H9 (cell line): ENCODE measurements around the gene RASA2. TPM values are rescaled to one million over a fixed set of nuclear protein-coding genes. Genes with fewer than 3 reads are reported as not detected.

Experiments
- DNase-seq: peaks from one replicate; pipeline ENCODE4 v3.0.0-alpha.2; 2017
- H2AFZ ChIP-seq: one replicate; pipeline ENCODE4 v1.6.1; 2013; ENCODE audit warnings: mild to moderate bottlenecking, low read length, control low read depth, moderate library complexity
- H2AK5ac ChIP-seq: 2 replicates; pipeline ENCODE4 v1.6.1; 2013; ENCODE audit warnings: low read length, control low read depth, mixed read lengths; ENCODE audit not compliant: insufficient read length
- H2BK120ac ChIP-seq: one replicate; pipeline ENCODE4 v1.6.1; 2013; ENCODE audit warnings: low read depth, mild to moderate bottlenecking, low read length, control low read depth, inconsistent platforms; ENCODE audit not compliant: poor library complexity, severe bottlenecking
- H2BK12ac ChIP-seq: 2 replicates; pipeline ENCODE4 v1.6.1; 2013; ENCODE audit warnings: low read length, control low read depth, mixed read lengths, low read depth; ENCODE audit not compliant: insufficient read length
- H2BK15ac ChIP-seq: 2 replicates; pipeline ENCODE4 v1.6.1; 2013; ENCODE audit warnings: low read depth, low read length, control low read depth
- H2BK20ac ChIP-seq: one replicate; pipeline ENCODE4 v1.6.1; 2013; ENCODE audit warnings: low read depth, mild to moderate bottlenecking, low read length, control low read depth, inconsistent platforms; ENCODE audit not compliant: poor library complexity, severe bottlenecking
- H2BK5ac ChIP-seq: 2 replicates; pipeline ENCODE4 v1.6.1; 2013; ENCODE audit warnings: low read length, control low read depth, mixed read lengths; ENCODE audit not compliant: insufficient read length
- H3K14ac ChIP-seq: 2 replicates; pipeline ENCODE4 v1.6.1; 2013; ENCODE audit warnings: low read length, control low read depth; ENCODE audit not compliant: insufficient read depth
- H3K18ac ChIP-seq: 2 replicates; pipeline ENCODE4 v1.6.1; 2013; ENCODE audit warnings: low read depth, mild to moderate bottlenecking, mixed read lengths, low read length, control low read depth; ENCODE audit not compliant: insufficient read length
- H3K23ac ChIP-seq: 2 replicates; pipeline ENCODE4 v1.6.1; 2013; ENCODE audit warnings: low read length, control low read depth, mixed read lengths, low read depth; ENCODE audit not compliant: insufficient read length
- H3K23me2 ChIP-seq: 2 replicates; pipeline ENCODE4 v1.6.1; 2013; ENCODE audit warnings: low read depth, mild to moderate bottlenecking, mixed read lengths, low read length, control low read depth; ENCODE audit not compliant: insufficient read length, poor library complexity, severe bottlenecking
- H3K27ac ChIP-seq: 2 replicates; pipeline ENCODE4 v1.5.1; 2013; ENCODE audit warnings: low read length, control low read depth, mixed read lengths, low read depth; ENCODE audit not compliant: insufficient read length
- H3K27me3 ChIP-seq: 2 replicates; pipeline ENCODE4 v1.6.1; 2013; ENCODE audit warnings: low read length, control low read depth, inconsistent platforms; ENCODE audit not compliant: insufficient read depth
- H3K4ac ChIP-seq: 2 replicates; pipeline ENCODE4 v1.6.1; 2013; ENCODE audit warnings: low read depth, mild to moderate bottlenecking, control low read depth, inconsistent platforms, low read length, moderate library complexity
- H3K4me1 ChIP-seq: 2 replicates; pipeline ENCODE4 v1.6.1; 2013; ENCODE audit warnings: low read length, control low read depth, inconsistent platforms; ENCODE audit not compliant: insufficient read depth
- H3K4me2 ChIP-seq: 2 replicates; pipeline ENCODE4 v1.6.1; 2013; ENCODE audit warnings: low read length, control low read depth, mixed read lengths; ENCODE audit not compliant: insufficient read length, insufficient read depth
- H3K56ac ChIP-seq: 2 replicates; pipeline ENCODE4 v1.6.1; 2013; ENCODE audit warnings: low read depth, mild to moderate bottlenecking, mixed read lengths, low read length, control low read depth; ENCODE audit not compliant: insufficient read length
- H3K79me1 ChIP-seq: 2 replicates; pipeline ENCODE4 v1.6.1; 2013; ENCODE audit warnings: low read depth, mild to moderate bottlenecking, moderate library complexity, low read length, control low read depth, inconsistent platforms; ENCODE audit not compliant: insufficient read depth, poor library complexity, severe bottlenecking
- H3K79me2 ChIP-seq: 2 replicates; pipeline ENCODE4 v1.6.1; 2013; ENCODE audit warnings: low read length, control low read depth, inconsistent platforms; ENCODE audit not compliant: insufficient read depth
- H3K9ac ChIP-seq: 2 replicates; pipeline ENCODE4 v1.6.1; 2013; ENCODE audit warnings: low read length, control low read depth, mixed read lengths; ENCODE audit not compliant: insufficient read length; ENCODE audit errors: extremely low read depth
- H3K9me3 ChIP-seq: one replicate; pipeline ENCODE4 v1.6.1; 2013; ENCODE audit warnings: low read depth, low read length, inconsistent platforms; ENCODE audit not compliant: control insufficient read depth
- H3T11ph ChIP-seq: one replicate; pipeline ENCODE4 v1.6.1; 2013; ENCODE audit warnings: mild to moderate bottlenecking, low read length, control low read depth, inconsistent platforms
- H4K20me1 ChIP-seq: one replicate; pipeline ENCODE4 v1.6.1; 2013; ENCODE audit not compliant: control insufficient read depth, insufficient read length, insufficient read depth
- H4K5ac ChIP-seq: 2 replicates; pipeline ENCODE4 v1.6.1; 2013; ENCODE audit warnings: low read depth, mild to moderate bottlenecking, mixed read lengths, low read length, control low read depth; ENCODE audit not compliant: insufficient read length
- H4K8ac ChIP-seq: replicated peaks from 2 replicates; pipeline ENCODE4 v1.6.1; 2013; ENCODE audit warnings: low read length, control low read depth, mixed read lengths, low read depth; ENCODE audit not compliant: insufficient read length
- H4K91ac ChIP-seq: 2 replicates; pipeline ENCODE4 v1.6.1; 2013; ENCODE audit warnings: low read depth, mild to moderate bottlenecking, moderate library complexity, mixed read lengths, low read length, control low read depth; ENCODE audit not compliant: insufficient read length
- H3K27ac Mint-ChIP-seq, 3 experiments: 2 replicates in 2 of 3; 3 replicates in 1 of 3; pipeline ENCODE4 v1.8.0; 2020 to 2021; ENCODE audit warnings: mixed read lengths in 3 of 3, mild to moderate bottlenecking in 1 of 3, moderate library complexity in 1 of 3
- H3K27me3 Mint-ChIP-seq: 2 replicates; pipeline ENCODE4 v1.8.0; 2021; ENCODE audit warnings: low read depth, mild to moderate bottlenecking, moderate library complexity, mixed read lengths
- H3K36me3 Mint-ChIP-seq, 3 experiments: 2 replicates in 2 of 3; 3 replicates in 1 of 3; pipeline ENCODE4 v1.8.0; 2020 to 2021; ENCODE audit warnings: low read depth in 3 of 3, mixed read lengths in 3 of 3; ENCODE audit not compliant: insufficient read depth in 1 of 3
- H3K4me1 Mint-ChIP-seq, 2 experiments: 2 replicates each; pipeline ENCODE4 v1.8.0; 2020; ENCODE audit warnings: mixed read lengths in 2 of 2
- H3K4me3 Mint-ChIP-seq, 2 experiments: 2 replicates in 1 of 2; 3 replicates in 1 of 2; pipeline ENCODE4 v1.8.0; 2020 to 2021; ENCODE audit warnings: mild to moderate bottlenecking in 2 of 2, mixed read lengths in 2 of 2, moderate library complexity in 1 of 2
- H3K9me3 Mint-ChIP-seq, 2 experiments: 2 replicates in 1 of 2; 3 replicates in 1 of 2; pipeline ENCODE4 v1.8.0; 2020; ENCODE audit warnings: mild to moderate bottlenecking in 2 of 2, mixed read lengths in 2 of 2, moderate library complexity in 1 of 2
- WGBS: extraction: QIAGEN DNeasy Blood & Tissue Kit; methylation state at CpG from one replicate; pipeline ENCODE4 v1.1.7; 2013; ENCODE audit warnings: missing lambda C conversion rate, low lambda C conversion rate, mixed read lengths; ENCODE audit not compliant: insufficient read length; ENCODE audit errors: extremely low coverage; 5-methylcytosine and 5-hydroxymethylcytosine counted together
- long read RNA-seq: library from polyadenylated mRNA; unstranded; transcript quantifications from one replicate; pipeline ENCODE4 v2.0.0, GENCODE V29; 2020
- total RNA-seq: library from RNA; stranded (reverse); gene quantifications from 2 replicates; pipeline ENCODE4 v1.2.1, GENCODE V29; 2021
- TF ChIP-seq, protein P1 (sequence below): fragments of 200-600 bp; sonication (generic); conservative IDR thresholded peaks from 3 replicates; pipeline ENCODE4 v1.8.0; 2021; ENCODE audit warnings: antibody characterized with exemption, mild to moderate bottlenecking

RASA2 gene, protein sequence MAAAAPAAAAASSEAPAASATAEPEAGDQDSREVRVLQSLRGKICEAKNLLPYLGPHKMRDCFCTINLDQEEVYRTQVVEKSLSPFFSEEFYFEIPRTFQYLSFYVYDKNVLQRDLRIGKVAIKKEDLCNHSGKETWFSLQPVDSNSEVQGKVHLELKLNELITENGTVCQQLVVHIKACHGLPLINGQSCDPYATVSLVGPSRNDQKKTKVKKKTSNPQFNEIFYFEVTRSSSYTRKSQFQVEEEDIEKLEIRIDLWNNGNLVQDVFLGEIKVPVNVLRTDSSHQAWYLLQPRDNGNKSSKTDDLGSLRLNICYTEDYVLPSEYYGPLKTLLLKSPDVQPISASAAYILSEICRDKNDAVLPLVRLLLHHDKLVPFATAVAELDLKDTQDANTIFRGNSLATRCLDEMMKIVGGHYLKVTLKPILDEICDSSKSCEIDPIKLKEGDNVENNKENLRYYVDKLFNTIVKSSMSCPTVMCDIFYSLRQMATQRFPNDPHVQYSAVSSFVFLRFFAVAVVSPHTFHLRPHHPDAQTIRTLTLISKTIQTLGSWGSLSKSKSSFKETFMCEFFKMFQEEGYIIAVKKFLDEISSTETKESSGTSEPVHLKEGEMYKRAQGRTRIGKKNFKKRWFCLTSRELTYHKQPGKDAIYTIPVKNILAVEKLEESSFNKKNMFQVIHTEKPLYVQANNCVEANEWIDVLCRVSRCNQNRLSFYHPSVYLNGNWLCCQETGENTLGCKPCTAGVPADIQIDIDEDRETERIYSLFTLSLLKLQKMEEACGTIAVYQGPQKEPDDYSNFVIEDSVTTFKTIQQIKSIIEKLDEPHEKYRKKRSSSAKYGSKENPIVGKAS
- total RNA-seq, result 21.5 and 24.4 TPM in 2 replicates
- long read RNA-seq, full-length matches to known transcripts, result 19 of 61 reads
- long read RNA-seq, partial matches to known transcripts, result 26 of 61 reads
- long read RNA-seq, other reads (novel, unspliced or antisense), result 16 of 61 reads

DNA sequence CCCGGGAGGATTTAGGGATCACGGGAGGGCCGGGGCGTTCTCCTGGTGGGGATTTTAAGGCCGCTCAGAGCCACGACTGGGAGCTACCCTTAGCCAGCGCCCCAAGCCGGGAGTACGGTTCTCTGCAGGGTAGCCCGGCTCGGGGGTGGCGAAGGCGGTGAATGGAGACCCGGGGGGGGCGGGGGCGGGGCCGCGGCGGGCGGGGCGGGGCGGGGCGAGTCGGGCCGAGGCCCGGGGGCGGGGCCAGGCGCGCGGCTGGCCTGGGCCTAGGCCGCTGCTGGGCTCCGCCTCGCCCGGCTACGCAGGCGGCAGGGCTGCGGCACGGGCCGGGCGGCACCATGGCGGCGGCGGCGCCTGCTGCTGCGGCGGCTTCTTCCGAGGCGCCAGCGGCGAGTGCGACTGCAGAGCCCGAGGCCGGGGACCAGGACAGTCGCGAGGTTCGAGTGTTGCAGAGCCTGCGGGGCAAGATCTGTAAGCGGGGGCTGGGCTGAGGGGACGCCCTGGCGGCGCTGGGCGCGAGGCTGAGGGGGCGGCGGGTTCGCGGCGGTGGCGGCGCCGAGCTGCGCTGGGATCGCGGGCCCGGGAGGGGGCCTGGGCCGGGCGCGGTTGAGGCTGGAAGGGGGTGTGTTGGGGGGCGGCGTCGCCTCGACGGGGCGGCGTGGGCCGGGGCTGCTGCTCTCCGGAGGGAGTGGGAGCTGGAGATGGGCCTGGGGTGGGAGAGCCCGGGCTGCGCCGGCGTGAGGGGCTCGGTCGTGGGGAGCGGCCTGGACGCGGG is at the start of gene RASA2:
Gene RASA2, plus strand, starts transcription at position 282 of the 775 bp plus-strand sequence. Its CDS starts 57 bp downstream, at position 339.
- peaks cover 2% of the 10 kb centered on the region; the same call in 1 of the 2 replicates for H3K27me3 Mint-ChIP-seq
- Histone ChIP-seq H3K9ac (peak within 1 kb of the TSS; percentile 76), H2BK12ac (no peak within 1 kb of the TSS), H2AFZ (peak within 1 kb of the TSS; percentile 67), H3K23me2 (no peaks in the 10 kb centered on the region), H2BK120ac (no peak within 1 kb of the TSS), H4K5ac (no peak within 1 kb of the TSS), H3K79me1 (no peaks in the 10 kb centered on the region), H3K4me1 (peaks cover 2% of the 10 kb centered on the region; the same call in 1 of the 2 replicates), H4K91ac (no peak within 1 kb of the TSS), H3K27ac (no peak within 1 kb of the TSS), H3K4ac (no peak within 1 kb of the TSS), H4K20me1 (no peaks in the 10 kb centered on the region), H3K14ac (peak within 1 kb of the TSS; percentile 93), H3K4me2 (peak within 1 kb of the TSS; percentile 56), H3T11ph (no peak within 1 kb of the TSS), H3K27me3 (no peaks in the 10 kb centered on the region), H2BK20ac (no peak within 1 kb of the TSS), H4K8ac (no peak within 1 kb of the TSS), H3K23ac (no peak within 1 kb of the TSS), H3K18ac (no peak within 1 kb of the TSS), H3K79me2 (peaks cover 7% of the 10 kb centered on the region; the same call in 1 of the 2 replicates), H3K56ac (no peak within 1 kb of the TSS), H2BK15ac (no peak within 1 kb of the TSS), H2BK5ac (no peak within 1 kb of the TSS), H2AK5ac (no peak within 1 kb of the TSS), H3K9me3 (no peaks in the 10 kb centered on the region)
- H3K27ac Mint-ChIP-seq, result peak within 1 kb of the TSS; percentile 90 to 94 (median 92); a peak in 6 of 7 replicates
- H3K4me3 Mint-ChIP-seq, result peak within 1 kb of the TSS; percentile 79 to 84
- TF ChIP-seq, protein P1, sequence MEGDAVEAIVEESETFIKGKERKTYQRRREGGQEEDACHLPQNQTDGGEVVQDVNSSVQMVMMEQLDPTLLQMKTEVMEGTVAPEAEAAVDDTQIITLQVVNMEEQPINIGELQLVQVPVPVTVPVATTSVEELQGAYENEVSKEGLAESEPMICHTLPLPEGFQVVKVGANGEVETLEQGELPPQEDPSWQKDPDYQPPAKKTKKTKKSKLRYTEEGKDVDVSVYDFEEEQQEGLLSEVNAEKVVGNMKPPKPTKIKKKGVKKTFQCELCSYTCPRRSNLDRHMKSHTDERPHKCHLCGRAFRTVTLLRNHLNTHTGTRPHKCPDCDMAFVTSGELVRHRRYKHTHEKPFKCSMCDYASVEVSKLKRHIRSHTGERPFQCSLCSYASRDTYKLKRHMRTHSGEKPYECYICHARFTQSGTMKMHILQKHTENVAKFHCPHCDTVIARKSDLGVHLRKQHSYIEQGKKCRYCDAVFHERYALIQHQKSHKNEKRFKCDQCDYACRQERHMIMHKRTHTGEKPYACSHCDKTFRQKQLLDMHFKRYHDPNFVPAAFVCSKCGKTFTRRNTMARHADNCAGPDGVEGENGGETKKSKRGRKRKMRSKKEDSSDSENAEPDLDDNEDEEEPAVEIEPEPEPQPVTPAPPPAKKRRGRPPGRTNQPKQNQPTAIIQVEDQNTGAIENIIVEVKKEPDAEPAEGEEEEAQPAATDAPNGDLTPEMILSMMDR, result no peak
- H3K9me3 Mint-ChIP-seq, result no peaks in the 10 kb centered on the region
- DNase-seq, result peak; percentile 82
- H3K4me1 Mint-ChIP-seq, result peaks cover 46 to 48% of the 10 kb centered on the region in 2 experiments
- no CpG with 5 or more reads among the region's 96 CpGs for WGBS
- H3K36me3 Mint-ChIP-seq, result no peaks in the 10 kb centered on the region
